Daoy (cell line): ENCODE measurements around the gene PNKP. TPM values are rescaled to one million over a fixed set of nuclear protein-coding genes. Genes with fewer than 3 reads are reported as not detected.

ENCODE experiments used
- DNase-seq: peaks from one replicate; pipeline ENCODE4 v3.0.0-alpha.2; 2015; ENCODE audit warnings: low read depth
- total RNA-seq: library from RNA; depleted of rRNA; stranded (reverse); fragments of >200 nt; shearing (Covaris generic); gene quantifications from 2 replicates; pipeline ENCODE4 v1.2.3, GENCODE V29; 2014

PNKP gene
- total RNA-seq, 1 experiment from 2014 or later, result 36.9 TPM

DNA sequence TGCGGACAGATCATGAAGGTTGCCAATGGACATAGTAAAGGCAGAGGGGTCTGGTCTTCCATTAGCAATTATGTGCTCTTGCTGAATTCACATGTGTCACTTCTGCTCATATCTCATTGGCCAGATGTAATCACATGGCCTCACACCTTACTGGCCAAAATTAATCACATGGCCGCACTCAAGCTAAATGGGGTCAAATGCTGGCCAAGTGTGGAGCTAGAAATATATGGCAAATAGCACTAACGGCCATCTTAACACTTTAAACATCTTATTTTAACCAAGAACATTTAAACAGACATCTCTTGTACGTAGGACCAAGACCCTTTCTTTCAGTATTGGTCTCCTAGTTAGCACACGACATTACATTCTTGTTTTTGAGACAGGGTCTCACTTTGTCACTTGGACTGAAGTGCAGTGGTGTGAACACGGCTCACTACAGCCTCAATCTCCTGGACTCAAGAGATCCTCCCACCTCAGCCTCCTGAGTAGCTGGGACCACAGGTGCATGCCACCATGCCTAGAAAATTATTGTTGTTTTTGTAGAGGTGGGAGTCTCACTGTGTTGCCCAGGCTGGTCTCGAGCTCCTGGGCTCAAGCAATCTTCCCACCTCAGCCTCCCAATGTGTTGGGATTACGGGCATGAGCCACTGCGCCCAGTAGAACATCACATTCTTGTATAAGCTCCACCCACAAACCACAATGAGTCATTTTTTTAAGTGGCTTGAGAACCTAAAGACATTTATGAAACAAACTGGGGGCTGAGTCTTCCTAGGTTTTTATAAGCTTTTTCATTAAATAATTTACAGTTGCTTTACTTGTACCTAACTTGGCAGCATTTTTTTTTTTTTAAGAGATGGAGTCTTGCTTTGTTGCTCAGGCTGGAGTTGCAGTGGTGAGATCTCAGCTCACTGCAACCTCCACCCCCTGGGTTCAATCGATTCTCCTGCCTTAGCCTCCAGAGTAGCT, 19.4 kb downstream of the PNKP start:
- DNase-seq, result peak; percentile 87

DNA sequence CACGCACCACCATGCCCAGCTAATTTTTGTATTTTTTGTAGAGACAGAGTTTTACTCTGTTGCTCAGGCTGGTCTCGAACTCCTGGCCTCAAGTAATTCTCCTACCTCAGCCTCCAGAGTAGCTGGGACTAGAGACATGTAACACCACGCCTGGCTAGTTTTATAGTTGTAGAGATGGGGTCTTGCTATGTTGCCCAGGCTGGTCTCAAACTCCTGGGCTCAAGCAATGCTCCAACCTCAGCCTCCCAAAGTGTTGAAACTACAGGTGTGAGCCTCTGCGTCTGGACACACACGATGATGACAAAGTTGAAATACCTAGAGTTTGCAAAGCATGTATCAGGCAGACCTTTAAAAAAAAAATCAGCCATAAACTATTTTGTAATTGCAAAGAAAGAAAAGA, 21.0 kb downstream of the PNKP start:
- no peak for DNase-seq

DNA sequence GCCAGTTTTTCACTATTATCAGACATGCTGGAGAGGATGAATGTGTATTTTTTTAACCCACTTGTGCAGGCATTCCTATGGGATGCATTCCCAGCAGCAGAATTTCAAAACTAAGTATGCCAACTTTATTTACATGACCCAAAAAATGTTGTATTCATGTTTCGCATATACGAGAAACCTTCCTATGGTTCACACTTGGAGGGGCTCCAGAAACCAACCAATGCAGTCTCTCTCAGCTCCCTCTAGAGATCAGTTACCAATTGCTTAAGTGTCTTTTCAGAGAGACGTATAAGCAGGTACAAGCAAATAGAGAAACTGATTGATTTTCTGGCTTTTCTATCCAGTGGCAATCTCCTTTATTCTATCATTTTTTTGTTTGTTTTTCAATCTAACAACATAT, 22.0 kb downstream of the PNKP start:
- no peak for DNase-seq

DNA sequence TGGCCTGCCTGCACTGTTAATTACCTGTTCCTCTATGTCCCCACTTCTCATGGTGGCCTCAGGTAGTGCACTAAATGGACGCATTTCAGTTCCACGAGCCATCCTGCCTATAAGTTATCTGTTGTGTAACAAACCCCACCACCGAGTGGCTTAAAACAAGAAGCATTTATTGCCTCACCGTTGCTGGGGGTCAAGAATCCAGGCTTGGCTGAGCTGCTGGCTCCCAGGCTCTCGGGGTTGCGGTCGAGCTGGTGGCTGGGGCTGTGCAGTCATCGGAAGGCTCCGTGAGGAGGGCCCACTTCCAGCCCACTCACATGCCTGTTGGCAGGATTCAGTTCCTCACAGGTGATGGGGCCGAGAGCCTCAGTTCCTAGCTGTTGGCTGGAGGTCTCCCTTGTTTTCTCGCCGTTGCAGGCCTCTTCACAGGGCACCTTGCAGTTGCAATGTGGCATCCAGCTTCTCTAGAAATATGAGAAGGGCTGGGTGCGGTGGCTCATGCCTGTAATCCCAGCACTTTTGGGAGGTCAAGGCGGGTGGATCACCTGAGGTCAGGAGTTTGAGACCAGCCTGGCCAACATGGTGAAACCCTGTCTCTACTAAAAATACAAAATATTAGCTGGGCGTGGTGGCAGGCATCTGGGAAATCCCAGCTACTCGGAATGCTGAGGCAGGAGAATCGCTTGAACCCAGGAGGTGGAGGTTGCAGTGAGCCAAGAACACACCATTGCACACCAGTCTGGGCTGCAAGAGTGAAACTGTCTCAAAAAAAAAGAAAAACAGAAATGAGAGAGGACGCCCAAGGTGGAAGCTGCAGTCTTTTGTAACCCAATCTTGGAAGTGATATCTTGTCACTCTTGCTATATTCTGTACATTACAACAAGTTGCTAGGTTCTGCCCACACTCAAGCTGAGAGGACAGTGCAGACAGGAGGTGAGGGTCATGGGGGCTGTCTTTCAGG, 23.0 kb downstream of the PNKP start:
- DNase-seq, result peak; percentile 61

DNA sequence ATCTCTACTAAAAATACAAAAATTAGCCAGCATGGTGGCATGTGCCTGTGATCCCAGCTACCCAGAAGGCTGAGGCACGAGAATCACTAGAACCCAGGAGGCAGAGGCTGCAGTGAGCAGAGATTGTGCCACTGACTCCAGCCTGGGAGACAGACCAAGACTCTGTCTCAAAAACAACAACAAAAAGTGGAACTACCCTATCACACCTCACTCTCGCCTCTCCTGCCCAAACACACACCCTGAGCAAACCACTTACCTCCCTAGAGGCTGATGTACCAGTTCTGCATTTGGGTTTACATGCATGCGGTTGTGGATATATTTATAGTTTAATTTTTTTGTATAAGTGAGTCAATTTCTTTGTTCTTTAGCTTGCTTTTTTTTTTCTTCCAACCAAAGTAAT, 24.1 kb downstream of the PNKP start:
- no peak for DNase-seq

DNA sequence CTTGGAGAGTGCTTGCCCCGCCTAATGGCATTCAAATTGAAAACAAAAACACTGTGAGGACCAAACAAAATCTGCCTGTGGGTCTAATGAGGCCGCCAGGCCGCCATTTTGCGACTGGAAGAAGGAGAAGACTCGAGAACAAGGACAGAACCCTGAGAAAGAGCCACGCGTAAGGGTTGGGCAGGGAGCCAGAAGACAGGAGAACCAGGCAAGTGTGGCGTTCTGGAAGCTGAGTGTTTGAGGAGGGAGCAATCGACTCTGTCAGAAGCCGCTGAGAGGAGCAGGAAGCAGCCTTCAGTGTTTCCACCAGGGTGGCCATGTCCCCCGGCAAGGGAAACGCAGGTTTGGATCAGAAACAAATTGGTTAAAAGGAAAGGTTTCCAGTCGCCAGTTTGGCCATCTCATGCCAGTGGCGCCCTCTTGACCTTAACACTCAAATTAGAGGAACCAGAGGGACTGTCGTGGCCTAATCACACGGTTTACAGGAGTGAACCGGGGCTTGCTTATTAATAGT, 26.6 kb downstream of the PNKP start:
- no peak for DNase-seq

DNA sequence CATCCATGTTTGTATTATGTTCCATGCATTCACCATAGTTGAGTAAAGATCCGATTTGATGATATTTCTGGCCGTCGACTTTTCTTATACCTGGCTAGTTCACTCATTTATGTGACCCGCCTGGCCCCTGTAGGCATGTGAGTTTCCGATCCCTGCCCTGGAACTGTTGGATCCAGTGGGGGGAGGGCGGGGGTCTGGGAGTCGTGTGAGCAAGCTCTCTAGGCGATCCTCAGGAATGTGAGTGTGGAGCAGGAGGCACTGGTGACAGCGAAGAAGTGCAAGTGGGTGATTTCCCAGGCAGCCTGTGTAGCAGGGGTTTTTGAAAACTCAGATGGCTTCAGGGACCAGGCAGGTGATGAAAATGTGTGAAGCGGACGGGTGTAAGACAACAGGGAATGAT, 27.1 kb downstream of the PNKP start:
- DNase-seq, result no peak

DNA sequence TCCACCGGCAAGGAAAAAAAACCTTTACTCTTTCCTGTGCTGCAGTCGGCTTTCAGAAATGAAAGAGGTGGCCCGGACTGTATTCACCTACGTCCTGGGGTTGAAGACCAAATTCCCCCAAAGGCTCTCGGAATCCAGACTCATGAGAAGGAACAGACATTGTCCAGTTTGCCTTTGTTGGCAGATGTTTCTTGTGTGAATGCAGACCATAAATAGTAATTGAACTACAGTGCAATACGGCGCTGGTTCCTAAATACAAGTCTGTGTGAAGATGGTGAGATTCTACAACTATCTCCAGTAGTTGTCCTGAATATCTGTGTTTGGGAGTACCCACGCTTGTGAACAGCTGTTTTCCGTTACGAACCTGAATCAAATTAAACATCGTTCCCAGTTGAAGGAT, 27.7 kb downstream of the PNKP start:
- no peak for DNase-seq

DNA sequence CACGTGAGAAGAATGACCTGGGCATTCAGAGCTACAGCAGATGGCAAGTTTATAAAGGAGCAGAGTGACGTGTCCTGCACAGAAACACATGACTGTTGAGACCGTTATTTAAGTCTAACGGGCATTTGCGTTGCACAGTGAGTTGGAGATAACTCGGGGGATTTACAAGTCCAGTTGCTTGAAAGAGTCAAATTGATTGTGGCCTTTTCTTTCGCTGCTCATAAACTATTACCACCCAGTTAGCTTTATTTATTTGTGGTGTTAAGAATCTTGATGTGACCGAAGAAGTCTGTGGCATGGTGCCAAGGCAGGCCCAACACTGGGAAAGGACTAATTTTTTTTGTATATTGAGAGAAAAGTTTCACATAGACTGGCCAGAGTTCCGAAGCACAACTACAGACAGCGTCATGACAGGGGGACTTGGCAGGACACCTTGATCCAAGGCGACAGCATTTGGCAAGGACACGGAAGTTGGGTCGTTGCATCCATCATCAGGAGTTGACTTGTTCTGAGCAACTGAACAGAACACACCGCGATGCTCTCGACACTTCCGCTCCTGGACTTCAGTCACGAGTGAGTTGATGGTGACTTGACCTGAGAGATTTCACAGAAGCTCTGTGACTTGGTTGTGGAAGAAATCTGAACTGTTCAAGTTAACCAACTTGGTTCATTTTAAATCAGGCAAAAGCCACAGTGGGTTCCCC, 28.3 kb downstream of the PNKP start:
- no peak for DNase-seq

DNA sequence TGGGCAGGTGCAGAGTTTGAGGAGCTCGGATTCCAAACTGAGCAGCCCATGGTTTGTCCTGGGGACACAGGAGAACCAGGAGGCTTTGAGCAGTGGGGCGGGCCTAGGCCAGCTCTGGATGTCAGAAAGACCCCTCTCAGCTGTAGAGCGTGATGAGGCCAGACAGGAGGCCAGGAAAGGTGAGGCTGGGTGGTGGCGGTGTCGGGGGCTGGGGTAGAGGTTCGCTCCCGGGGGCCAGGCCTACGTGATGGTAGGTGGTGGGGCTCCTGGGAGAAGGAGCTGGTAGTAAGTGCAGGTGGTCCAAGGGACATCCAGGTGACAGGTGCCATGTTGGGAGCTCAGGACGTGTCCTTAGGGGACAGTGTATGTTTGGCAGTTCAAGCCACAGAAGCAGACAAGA, 30.0 kb downstream of the PNKP start:
- DNase-seq, result no peak

DNA sequence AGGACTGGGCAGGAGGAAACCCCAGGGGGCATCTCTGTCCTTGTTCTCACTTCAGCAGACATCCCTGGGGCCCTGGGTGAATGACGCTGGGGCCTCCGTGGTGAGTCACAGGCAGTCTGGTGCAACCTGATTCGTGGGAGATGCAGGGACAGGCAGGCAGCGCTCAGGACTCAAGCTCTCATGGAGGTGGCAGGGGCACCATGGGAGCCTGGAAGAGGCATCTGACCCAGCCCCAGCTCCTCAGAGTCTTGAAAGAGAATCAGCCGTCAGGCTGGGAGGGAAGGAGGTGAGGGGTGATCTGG, 30.4 kb downstream of the PNKP start:
- no peak for DNase-seq

DNA sequence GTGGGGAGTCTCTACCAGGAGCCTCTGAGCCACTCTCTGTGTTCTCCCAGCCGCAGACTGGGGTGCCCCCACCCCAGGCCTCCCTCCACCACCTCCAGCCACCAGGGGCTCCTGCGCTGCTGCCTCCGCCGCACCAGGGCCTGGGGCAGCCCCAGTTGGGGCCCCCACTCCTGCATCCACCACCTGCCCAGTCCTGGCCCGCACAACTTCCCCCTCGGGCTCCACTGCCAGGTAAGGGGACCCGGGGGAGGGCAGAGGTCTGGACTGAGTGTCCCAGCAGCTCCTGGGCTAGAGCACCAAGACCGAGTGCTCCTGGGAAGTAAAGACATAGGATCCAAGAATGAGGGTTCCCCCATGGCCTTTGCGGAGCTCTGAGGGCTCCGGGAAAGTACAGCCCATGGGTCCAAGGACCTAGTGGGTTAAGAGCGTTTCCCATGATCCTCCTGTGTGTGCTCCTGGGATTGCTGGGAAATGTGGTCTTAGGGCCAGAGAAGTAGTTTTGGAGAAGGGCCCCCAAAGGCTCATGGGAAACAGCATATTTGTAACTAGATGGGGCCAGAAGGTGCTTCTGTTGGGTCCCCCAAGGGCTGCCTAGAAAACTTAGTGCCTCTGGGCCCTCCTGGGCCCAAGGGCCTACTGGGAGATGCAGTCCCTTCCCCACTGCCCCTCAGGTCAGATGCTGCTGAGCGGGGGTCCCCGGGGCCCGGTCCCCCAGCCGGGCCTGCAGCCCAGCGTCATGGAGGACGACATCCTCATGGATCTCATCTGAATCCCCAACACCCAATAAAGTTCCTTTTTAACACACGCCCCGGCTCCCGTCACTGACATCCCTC, 31.0 kb downstream of the PNKP start:
- no peak for DNase-seq

DNA sequence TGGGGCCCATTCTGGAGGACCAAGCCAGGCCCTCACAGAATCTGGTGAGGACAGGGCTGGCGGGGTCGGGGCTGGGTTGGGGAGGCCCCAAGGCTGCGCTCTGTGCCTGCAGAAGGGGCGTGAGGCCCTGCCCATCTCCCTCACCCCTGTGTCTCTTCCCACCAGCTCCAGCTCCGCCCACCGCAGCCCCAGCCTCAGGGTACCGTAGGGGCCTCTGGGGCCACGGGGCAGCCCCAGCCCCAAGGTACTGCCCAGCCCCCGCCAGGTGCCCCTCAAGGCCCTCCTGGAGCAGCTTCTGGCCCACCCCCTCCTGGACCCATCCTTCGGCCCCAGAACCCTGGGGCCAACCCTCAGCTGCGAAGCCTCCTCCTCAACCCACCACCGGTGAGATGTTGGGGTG, 31.8 kb downstream of the PNKP start:
- no peak for DNase-seq

DNA sequence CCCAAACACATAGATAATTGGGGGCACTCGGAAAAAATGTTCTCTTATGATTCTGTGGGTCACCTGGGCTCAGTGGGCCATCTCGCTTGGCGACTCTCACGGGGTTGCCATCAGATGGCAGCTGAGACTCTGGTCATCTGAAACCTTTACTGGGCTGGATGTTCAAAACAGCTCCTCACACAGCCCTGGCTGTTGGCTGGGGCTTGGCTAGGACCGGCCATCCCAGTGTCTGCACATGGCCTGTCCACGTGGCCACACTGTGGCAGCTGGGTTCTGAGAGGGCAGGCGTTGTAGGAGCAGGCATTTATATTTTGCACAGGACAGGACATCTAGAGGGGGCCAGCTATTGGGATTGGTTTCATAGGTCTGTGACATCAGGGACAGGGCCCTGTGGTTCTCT, 33.8 kb downstream of the PNKP start:
- DNase-seq, result no peak

DNA sequence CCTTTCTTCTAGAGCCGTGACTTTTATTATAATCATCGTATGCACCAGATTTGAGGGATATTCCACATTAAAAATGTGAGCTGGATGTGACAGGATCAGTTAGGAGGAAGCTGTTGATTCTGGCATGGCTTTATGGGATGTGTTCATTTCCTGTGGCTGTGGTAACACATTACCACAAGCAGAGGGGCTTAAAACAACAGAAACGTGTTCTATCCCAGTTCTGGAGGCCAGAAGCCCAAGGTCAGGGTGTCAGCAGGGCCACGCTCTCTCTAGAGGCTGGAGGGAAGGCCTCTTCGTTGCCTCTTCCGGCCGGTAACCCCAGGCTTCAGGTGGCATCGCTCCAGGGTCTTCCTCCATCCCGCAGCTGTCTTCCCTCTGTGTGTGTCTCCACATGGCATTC, 34.8 kb downstream of the PNKP start:
- DNase-seq, result peak; percentile 51

DNA sequence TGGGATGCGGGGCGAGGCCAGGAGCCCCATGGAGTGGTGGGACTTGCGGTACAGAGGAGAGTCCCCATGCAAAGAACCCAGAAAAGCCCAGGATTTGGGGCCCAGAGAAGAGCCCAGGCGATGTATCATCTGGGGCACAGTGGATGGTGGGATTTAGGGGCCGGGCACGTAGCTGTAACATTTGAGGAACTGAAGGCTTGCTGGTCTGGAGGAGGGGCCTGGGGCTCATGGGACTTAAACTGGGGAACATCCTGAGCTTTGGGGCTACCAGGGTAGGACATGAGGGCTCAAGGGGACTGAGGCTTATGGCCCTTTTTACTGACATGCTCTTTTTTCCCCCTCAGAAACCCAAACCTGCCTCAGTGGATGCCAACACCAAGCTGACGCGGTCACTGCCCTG, 35.8 kb downstream of the PNKP start:
- no peak for DNase-seq

DNA sequence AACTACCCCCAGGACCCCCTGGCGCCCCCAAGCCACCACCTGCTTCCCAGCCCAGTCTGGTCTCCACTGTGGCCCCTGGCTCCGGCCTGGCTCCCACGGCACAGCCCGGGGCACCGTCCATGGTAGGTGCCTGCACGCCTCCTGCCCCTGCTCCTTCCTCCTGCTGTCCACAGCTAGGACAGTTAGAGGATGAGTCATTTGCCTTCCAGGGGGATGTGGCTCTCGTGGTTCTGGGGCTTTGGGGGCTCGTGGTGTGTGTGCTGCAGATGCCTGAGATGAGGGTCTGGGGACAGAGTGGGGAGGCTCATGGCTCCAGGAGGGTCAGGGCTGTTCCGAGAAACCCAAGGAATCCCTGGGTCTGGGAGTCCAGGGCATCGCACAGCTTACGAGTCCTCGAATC, 36.6 kb downstream of the PNKP start:
- no peak for DNase-seq

DNA sequence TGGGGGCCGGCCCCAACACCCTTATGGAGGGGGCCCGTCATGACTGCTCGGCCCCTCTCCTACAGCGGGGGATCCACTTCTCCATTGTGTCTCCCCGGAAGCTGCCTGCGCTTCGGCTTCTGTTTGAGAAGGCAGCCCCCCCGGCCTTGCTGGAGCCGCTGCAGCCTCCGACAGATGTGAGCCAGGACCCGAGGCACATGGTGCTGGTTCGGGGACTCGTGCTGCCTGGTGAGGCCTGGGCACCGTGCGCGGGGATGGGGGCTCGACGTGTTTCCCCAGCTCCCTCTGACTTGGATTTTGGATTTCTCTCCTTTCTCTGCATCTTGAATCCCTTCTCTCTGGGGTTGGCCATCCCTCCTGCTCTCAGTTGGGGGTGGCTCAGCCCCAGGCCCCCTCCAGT, 37.7 kb downstream of the PNKP start:
- DNase-seq, result no peak

DNA sequence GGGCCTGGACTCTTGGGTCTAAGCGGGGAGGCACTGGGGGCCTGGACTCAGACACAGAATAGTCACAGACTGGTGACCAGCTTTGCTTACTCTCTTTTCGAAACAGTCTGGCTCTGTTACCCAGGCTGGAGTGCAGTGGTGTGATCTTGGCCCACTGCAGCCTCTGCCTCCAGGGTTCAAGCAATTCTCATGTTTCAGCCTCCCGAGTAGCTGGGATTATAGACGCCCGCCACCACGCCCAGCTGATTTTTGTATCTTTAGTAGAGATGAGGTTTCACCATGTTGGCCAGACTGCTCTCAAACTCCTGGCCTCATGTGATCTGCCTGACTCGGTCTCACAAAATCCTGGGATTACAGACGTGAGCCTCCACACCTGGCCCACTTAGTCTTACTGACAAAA, 38.2 kb downstream of the PNKP start:
- DNase-seq, result no peak

DNA sequence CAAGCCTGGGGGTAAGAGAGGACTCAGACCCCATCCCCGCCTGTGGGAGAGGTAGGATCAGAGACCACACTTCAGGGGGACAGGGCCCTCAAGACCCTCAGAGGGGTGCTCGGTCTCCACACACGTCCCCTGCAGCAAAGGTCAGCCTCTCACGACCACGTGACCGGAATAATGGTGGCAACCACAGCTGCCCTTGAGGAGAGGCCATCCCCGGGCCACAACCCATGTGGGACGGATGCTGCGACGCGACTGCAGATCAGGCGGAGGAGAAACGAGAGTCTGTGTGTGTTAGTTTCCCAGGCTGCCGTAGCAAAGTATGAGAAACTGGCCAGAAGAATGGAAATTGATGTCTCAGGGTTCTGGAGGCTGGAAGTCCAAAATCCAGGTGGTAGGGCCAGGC, 40.3 kb downstream of the PNKP start:
- no peak for DNase-seq

DNA sequence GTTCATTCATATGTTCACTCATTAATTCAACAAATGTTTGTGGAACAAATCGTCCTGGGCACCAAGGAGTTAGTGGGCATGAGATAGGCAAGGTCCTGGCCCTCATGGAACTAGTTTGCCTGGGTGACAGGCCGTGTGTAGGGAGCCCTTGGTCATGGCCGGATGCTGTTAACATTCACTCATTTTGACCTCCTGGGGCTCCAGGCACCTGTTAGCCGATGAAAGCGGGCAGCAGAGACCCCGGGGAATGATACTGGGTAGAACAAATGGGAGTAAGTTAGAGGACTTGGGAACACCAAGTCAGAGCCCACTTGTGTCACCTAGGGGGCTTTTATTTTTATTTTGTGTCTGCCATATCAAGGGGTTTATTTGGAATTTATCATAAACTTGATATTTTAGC, 42.7 kb downstream of the PNKP start:
- DNase-seq, result no peak
